ENCODE measurements around the gene VAV2. TPM values are rescaled to one million over a fixed set of nuclear protein-coding genes. Genes with fewer than 3 reads are reported as not detected.

Gene VAV2
- total RNA-seq, 1 donor from 2014 or later = 41.3 TPM

DNA sequence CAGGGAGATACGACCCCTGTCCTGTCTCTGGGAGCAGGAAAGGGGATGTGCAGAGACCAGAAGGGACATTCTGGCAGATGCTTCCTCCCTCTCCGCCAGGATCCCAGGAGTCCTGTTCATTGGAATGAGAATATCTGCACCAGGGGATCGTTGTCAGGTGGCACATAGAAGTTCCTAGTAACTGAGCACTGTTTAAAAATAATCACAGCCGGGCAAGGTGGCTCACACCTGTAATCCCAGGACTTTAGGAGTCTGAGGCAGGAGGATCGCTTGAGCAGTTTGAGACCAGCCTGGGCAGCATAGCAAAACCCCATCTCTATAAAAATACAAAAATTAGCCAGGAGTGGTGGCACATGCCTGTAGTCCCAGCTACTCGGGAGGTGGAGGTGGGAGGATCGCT, 266.2 kb downstream of the VAV2 start:
- no peak for DNase-seq

DNA sequence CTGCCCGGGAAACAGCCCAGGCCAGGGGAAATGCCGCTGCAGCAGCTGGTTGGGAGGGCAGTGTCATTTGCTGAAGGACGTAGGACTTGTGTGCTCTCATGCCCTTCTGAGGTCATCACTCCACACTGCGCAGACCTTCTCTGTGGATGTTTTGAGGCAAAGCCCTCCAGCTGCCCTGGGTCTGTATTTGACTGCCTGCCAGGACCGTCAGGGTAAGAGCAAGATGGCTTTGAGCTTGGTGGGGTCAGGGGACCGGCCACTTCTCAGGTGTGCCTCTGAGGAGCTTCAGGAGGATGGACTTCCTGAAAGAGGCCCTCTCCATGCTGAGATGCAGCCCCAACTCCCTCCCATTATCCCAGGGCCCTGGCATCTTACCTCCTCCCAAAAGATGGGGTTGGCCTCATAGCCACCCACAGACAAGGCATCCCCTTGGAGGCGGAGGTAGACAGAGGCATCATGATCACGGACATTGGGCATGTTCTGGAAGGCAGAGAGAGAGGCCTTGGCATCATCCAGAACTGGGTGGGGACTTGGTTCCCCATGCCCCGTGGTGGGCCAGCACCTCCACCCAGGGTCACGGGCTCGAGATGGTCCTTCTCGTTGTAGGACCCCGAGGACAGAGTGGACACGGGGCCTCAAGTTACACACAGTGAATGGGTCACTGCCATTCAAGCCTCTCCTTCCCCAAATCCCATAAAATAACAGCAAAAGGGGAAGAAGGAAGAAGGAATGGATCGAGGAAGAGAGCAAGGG, 273.4 kb downstream of the VAV2 start:
- no peak for DNase-seq

DNA sequence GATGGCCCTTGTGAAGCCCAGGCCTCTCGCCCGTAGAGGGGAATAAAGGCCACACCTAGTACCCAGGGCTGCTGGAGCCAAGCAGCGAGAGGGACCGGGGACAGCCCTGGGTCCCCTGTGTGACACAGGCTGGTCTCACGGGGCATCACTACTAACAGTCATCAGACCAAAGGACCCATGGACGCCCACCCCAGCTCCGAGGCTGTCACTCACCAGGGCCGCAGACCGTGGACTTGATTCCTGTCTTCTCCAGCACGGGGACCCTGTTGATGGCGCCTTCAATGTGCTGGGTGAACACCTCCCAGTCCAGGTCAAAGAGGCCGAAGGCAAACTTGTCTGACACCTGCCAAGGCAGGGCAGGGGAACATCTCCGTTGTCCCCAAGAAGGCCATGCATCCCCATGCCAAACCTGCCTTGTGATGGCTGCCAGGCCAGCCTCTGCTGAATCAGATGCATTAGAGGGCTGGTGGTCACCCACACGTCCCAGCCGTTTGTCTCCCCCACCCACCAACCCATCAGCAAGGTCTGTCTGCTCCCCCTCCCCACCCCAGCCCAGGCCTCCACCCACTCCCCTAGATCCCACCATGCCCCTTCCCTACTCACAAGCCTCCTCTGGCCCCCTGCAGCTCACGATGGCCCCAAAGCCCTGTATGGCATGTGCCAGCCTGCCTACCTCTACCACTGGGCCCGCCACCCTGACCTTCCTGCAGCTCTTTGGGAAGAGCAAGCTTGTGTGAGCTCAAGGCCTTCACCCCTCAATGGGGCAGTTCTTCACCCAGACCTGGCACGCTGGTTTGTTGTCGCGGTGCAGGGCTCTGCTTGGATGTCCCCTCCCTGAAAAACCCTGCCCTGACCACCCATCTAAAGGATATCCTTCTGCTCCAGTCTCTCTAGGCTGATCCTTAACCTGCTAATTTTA, 274.8 kb downstream of the VAV2 start:
- DNase-seq = no peak

DNA sequence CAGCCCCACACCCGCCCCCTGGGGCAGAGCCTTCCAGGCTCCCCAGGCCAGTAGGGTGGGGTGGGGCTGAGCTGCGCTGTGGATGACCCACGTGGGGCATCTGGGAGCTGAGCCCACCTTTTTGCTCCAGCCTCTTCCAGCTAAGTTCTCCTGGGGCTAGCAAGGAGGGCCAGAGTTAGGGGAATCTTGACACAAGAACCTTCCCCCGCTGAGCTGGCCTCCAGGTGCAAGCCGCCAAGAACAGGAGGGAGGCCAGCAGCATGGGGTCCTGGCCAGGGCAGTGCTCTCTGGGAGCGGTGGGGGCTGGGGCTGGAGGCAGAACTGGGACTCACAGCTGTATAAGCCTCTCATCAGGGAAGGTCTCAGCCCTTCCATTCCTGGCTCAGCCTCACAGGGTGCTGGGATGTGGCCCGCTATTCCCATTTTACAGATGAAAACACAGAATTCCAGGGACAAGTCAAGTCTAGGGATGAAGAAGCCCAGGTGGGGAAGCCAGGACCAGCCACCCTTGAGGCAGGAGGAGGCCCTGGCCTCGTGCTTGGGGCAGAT, 275.5 kb downstream of the VAV2 start:
- DNase-seq = no peak

DNA sequence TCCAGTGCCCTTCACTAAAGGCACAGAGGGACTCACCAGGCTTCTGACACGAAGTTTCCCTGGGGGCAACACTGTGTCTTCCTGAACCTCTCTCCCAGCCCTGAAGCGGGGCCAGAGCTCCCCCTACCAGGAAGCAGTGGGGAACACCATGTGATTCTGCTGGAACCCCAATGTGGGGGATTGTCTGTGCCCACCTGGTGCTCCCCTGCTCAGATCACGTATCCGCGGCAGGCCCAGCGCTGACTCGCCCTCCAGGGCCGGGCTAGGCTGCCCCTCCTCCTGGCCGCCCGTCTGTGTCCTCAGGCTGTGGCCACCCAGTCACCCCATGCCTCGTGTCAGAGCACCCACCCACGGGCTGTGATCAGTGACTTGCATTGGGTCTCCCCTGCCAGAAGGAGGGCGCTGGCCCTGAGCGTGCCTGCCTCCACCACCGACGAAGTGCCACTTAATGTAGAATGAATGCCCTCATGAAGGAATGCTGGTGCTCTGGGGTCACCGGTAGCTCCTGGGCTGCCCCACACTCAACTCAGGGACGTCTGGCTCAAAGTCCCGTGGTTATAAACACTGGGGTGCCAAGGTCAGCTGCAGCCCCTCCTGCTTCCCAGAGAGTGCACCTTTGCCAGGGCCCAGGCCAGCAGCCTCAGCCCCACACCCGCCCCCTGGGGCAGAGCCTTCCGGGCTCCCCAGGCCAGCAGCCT, 276.1 kb downstream of the VAV2 start:
- DNase-seq = no peak

DNA sequence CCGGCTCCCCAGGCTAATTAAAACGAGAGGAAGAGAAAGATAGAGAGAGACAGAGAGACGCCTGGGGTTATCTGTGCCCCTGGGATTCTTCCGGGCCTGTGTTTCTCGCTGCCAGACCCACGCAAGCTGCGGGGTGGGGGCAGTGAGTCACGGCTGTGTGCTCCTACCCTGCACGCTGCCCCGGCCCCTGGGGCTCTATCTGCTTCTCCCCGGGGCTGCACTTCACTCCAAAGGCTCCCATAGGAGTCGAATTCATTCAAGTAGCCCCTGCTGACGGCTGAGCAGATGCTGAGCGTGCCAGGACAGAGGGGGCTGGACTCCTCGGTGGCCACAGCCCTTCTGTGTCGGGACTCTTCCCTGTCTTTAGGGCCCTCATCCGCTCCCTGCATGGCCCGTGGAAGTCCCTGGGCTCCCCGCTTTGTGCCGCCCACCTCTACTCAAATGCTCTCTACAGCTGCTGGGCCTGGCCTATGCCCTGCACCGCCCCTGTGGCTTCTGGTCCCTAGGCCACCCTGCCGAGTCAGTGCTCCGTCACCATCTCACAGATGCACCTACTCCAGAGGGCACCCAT, 276.7 kb downstream of the VAV2 start:
- no peak for DNase-seq

DNA sequence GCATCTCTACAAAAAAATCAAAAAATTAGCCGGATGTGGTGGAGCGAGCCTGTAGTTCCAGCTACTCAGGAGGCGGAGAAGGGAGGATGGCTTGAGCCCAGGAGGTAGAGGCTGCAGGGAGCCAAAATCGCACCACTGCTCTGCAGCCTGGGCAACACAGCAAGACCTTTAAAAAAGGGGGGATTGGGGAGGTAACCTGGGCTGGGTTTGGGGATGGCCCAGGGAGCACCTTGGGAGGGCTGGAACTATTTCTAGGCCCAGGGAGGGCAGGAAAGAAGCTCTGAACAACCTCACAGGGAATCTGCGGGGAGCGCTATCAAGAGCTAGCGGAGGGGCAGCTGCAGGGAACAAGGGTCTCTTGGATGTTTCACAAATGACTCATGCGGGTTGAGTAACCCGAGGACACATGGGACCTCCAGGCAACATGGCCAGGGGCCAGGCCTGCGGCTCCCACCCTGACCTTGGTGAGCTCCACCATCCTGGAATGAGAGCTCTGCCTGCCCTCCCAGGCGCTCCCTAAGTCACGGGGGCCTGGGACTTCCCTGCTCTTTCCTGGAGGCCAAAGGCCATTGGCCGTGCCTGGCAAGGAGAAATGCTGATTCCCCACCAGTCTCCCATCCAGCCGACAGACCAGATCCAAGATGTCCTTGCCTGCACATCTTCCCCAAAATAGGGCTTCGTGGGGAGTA, 277.4 kb downstream of the VAV2 start:
- no peak for DNase-seq

DNA sequence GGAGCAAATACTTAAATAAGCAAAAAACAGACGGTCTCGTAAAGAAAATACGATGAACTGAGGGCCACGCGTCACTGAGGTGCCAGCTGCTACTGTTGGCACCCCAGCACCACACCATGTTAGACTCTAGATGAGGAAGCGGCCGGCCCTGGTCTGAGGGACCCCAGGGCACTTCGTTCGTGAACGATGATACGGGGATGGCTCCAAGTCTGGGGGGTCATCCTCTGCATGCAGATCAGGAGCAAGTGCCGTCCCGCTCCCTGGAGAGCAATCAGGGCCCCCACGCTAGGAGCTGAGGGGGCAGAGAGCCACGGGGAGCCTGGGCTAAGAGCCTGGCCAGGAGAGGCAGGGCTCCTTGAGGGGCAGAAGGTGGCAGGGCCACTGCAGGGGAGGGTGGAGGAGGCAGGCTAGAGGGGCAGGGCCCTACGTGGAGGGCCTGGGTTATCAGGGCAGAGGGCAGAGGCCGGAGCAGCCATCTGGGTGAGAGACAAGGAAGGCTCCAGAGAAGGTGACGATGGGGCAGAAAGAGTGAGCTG, 278.1 kb downstream of the VAV2 start:
- DNase-seq = no peak

DNA sequence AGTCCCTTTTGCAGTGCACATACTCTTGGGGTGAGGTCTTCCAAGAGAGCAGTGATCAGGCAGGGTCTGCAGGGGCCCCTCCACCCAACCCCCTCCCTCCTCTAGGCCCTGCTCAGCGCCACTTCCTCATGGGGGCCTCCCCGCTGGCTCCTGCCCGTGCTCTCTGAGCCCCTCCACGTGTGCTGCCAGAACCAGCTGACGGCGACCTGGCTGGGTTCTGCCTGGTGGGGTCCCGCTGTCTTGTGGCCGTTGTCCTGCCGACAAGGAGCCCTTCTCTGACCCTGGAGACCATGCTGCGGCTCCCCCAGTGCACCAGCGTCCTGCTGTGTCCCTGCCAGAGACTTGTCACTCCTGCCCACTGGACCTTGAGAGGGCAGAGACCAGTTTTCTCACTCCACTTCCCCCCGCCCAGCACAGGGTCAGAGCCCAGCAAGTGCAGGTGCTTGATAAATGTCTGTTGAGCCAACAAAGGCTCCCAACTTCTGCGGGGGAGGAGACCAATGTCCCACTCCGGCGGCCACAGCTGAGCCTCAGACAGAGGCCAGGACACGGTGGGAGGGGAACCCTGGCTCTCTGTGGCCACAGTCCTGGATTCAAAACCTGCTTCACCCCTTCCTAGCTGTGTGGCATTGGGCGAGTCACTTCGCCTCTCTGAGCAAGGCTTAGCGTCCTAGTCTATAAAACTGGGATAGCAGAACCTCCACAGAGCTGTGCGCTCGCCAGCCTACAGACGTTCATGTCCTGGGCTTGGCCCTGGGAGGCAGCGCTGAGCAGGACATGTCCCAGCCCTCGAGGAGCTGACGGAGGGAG, 278.8 kb downstream of the VAV2 start:
- no peak for DNase-seq

DNA sequence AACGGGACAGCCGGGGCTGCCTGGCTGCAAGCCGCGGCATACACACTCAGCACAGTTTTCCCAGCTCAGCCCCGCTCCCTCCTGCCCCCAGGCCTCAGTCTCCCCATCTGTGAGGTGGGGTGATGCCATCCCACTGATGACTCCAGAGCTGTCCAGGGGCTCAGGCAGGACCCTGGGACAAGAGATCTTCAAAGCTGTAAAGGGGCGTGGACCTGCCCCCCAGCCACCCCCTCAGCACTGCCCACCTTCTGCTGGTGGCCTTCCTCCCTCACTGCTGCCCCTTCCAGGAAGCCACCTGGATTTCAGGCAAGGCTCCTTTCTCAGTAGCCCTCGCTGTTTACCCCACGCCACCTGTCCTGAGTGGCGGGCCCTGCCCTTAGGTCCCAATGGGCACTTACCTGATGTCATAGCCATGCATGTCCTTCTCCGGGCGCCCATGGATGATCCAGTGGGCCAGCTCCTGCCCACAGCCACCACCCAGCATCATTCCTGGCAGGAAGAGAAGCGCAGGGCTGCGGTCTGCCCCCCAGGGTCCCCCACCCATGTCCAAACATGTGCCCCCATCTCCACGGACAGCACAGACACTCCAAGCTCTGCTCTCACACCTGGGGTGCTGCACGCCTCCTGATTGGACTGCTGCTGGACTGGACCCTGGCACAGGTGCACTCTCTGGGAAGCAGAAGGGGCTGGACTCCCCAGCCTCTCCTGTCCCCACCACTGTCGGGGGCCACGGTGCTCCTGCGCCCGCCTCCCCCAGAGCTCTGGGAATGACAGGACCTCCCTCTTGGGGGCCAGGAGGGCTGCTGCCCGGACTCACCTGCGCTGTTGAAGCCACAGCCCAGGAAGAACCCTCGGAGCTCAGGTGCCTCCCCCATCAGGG, 279.7 kb downstream of the VAV2 start:
- DNase-seq = no peak

Other genes with a start within 250 kb of the VAV2 start
- gene BRD3OS, start 33.2 kb upstream of the VAV2 start, total RNA-seq = 28.4 TPM
- 27.6 TPM for gene BRD3, start 75.7 kb upstream of the VAV2 start, total RNA-seq
- gene WDR5, start 143.8 kb upstream of the VAV2 start, total RNA-seq = 26.4 TPM
- gene RNU6ATAC, start 172.2 kb upstream of the VAV2 start, total RNA-seq = not detected